ENCODE results near the gene PDE1A.

PDE1A gene

DNA sequence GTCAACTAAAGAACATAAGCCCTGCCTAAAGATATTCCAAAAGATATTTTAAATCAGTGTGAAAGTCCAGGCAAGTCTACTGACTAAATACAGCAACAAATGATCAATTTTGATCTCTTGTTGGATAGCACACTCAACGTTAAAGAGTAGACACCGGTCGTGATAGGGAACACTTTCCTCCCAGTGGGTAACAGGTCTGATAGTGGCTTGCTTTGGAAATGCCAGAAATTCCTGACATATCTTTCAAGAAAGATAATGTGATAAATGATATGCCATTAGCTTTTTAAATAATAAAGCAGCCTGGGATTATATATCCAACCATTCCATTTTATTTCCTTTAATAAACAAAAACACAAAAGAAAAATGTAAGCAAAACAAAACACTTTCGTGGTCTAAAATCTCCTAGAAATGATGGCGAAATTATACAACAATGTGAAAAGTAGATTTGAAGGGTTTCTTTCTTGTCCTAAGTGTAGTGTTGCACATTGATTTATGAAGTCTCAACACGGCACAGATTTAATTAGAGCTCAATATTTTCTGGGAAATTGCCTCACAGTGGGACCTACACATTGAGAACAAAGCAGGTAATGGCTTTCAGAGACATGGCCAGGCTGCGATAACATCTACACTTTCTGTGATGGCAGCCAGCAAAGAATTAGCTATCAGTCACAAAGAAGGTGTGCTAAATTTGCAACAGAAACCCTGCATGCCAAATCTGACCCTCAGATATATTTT, 282.6 kb downstream of the PDE1A start:
- DNase-seq (ENCODE audit: low spot score) = no peak
- H3K27ac ChIP-seq = no peak overlapping the region
- TF ChIP-seq CTCF (IDR thresholded peaks at IDR 0.05) = no peak
- H3K4me3 ChIP-seq = no peak overlapping the region

DNA sequence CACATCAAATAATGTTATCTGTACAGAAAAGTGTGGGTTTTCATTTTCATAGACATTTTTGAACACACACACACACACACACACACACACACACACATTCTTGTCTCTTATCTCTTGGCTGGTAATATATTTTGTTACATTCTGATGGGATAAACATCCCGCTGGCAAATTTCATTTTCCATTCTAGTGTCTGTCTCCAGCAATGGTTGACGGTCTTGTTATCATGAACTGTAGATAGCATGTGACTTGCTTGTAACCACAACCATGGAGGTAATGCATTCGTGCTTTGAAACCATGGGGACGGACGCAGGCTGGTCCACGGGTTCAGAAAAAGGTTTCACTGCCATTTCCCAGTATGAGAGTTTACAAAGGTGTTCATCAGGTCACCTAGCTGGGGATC, 284.8 kb downstream of the PDE1A start:
- no peak for DNase-seq (ENCODE audit: low spot score)
- TF ChIP-seq CTCF (IDR thresholded peaks at IDR 0.05) = no peak
- Histone ChIP-seq H3K4me3 (no peak overlapping the region), H3K27ac (no peak overlapping the region)

DNA sequence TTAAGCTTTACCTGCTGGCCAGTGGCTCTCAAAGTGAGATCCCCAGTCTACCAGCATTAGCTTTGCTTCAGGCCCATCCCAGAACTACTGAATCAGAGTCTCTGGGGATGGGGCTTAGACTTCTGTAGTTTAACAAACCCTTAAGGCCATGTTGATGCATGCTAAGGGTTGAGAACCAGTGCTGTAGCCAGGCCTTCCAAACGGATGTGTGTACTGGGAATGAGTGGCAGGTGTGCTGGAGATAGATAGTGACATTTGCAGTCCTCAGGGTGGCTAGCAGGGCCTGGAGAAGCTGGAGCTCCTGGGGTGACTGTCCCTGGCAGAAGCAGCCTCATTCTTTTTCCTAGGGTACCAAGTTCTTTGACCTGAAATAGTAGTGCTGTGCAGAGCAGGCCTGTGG, 292.6 kb downstream of the PDE1A start:
- TF ChIP-seq CTCF (IDR thresholded peaks at IDR 0.05) = no peak
- no peak overlapping the region for H3K4me3 ChIP-seq
- DNase-seq (ENCODE audit: low spot score) = no peak
- no peak overlapping the region for H3K27ac ChIP-seq

DNA sequence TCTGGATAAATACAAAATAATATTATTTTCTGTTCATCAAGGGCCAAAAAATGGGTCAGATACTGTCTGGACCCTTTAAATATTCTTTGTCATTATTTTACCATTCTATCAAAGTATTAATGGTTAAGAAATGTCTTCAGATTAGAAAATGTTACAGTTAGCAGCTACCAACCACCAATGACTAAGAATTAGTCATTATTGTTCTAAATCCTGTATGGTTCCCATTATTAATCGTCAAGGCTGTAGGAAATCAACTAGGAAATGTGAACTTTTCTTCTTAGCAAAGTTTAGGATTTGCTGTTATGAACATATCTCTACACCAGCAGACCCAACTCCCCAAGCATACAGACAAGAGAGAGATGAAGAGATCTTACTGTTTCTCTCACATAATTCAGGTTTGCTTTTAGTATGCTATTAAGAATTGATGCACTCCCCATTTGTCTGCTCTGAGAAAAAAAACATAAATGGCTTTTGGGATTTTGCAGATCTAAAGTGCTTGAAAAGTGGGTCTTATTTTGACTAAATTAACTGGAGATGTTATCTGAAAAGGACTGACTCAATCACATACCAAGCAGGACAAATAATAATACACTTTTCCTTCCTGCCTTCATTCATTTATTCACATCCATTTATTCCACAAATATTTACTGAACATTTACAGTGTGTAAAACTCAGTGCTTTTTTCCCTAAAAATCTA, 293.5 kb downstream of the PDE1A start:
- Histone ChIP-seq H3K4me3 (no peak overlapping the region), H3K27ac (no peak overlapping the region)
- no peak for TF ChIP-seq CTCF (IDR thresholded peaks at IDR 0.05)
- DNase-seq (ENCODE audit: low spot score) = no peak

GRCh38 chr2:182132605-182133004, 294.2 kb downstream of the PDE1A start:
- no peak overlapping the region for H3K4me3 ChIP-seq
- no peak for DNase-seq (ENCODE audit: low spot score)
- H3K27ac ChIP-seq = no peak overlapping the region
- TF ChIP-seq CTCF (IDR thresholded peaks at IDR 0.05) = no peak

- Histone ChIP-seq H3K4me3 (no peak overlapping the region), H3K27ac (no peak overlapping the region)
- DNase-seq (ENCODE audit: low spot score) = no peak
- no peak for TF ChIP-seq CTCF (IDR thresholded peaks at IDR 0.05)
Observed at GRCh38 chr2:182128821-182129707, 297.8 kb downstream of the PDE1A start.

Measured in coronary artery (tissue), 2 donors.